C4-2B (cell line): ENCODE results near the gene IFFO2.

Experiments used
- H3K27ac ChIP-seq: fragments of 450-650 bp; 2 replicates; pipeline ENCODE4 v1.5.1; 2017
- ZFX ChIP-seq: fragments of 450-650 bp; IDR thresholded peaks from 2 replicates; pipeline ENCODE4 v1.6.1; 2017
- TF ChIP-seq, protein P1 (sequence below): fragments of 450-650 bp; conservative IDR thresholded peaks from 2 replicates; pipeline ENCODE4 v1.5.1; 2017; ENCODE audit warnings: mild to moderate bottlenecking

Gene IFFO2

DNA sequence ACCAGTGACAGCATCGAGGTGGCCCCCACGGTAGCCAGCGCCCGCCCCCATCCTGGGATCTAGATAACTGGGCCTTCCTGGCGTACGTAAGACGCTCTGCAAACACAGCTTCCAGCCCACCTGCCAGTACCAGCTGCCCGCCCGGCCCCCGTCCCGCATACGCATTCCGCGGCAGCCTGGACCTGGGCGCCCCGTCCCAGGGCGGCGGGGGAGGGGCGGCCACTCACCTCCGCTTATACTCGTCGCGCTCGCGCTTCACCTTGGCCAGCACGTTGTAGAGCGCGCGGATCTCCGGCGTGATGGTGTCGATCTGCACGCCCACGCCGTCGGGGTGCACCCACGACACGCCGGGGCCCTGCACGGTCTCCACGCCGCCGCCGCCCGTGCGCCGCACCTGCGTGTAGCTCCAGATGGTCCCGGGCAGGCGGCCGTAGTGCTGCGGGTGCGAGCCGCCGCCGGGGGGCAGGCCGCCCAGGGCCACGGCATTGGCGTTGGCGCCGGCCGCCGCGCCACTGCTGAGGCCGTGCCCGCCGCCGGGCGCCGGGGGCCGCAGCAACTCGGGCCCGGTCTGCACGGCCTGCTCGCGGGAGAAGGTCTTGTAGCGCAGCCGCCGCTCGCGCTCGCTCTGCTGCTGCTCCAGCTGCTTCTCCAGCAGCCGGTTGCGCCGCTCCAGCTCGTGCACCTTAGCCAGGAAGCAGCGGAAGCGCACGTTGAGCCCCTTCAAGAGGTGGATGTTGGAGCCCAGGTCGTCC, 859 bp downstream of the IFFO2 start:
- peak overlapping the region; percentile 53 for H3K27ac ChIP-seq
- TF ChIP-seq ZFX, result peak; percentile 68
- TF ChIP-seq, protein P1, sequence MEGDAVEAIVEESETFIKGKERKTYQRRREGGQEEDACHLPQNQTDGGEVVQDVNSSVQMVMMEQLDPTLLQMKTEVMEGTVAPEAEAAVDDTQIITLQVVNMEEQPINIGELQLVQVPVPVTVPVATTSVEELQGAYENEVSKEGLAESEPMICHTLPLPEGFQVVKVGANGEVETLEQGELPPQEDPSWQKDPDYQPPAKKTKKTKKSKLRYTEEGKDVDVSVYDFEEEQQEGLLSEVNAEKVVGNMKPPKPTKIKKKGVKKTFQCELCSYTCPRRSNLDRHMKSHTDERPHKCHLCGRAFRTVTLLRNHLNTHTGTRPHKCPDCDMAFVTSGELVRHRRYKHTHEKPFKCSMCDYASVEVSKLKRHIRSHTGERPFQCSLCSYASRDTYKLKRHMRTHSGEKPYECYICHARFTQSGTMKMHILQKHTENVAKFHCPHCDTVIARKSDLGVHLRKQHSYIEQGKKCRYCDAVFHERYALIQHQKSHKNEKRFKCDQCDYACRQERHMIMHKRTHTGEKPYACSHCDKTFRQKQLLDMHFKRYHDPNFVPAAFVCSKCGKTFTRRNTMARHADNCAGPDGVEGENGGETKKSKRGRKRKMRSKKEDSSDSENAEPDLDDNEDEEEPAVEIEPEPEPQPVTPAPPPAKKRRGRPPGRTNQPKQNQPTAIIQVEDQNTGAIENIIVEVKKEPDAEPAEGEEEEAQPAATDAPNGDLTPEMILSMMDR, result peak; percentile 14

DNA sequence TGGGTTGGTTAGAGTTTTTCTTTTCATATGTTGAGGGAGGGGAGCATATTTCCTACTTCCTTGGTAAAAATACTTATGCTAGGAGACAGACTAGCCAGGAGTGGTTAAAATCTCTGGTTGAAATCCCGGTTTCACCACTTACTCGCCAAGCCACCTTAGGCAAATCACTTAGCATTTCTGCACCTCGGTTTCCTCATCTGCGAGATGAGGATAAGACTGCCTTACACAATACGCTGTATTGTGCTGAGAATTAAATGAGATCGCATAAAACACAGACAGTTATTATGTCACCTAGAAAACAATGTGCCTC, 1.4 kb downstream of the IFFO2 start:
- TF ChIP-seq, protein P1, result no peak
- no peak for TF ChIP-seq ZFX

DNA sequence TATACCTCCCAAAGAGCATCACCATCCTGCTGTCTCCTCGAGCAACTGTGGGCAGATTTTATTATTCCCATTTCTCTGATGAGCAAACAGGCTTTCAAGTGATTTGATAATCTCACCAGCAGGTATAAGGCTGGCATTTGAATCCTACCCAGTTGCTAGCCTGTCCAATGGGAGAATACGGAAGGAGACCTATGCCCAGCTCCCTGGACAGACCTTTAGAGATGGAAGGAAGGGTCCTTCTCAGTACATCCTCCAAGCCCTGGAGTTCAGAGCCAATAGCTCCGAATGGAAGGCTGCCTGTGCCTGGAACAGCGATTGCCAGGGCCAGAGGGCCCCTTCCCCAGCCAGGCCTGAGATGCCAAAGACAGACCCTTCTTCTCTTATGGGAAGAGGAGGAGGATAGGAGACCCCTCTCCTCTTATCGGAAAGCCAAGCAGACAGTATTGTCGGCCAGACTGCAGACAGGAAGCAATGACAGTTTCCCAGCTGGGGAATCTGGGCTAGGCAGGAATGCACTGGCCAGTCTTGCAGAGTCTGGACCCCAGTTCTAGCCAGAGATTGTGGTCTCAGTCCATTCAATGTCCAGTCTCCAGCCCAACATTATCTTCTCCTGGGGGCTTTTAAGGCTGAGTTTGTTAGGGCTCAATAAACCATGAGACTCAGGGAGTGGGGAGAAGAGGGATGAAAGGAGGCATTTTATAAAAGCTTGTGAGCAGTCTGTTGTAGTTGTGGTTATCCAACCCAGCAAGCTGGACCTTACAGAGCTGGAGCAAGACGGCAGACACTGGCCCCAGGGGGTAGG, 2.0 kb downstream of the IFFO2 start:
- TF ChIP-seq, protein P1, result no peak
- TF ChIP-seq ZFX, result no peak
- no peak overlapping the region for H3K27ac ChIP-seq

More for the DNA sequence above, 1.4 kb downstream of the IFFO2 start:
- peak overlapping the region; percentile 53; the same call in 1 of the 2 replicates for H3K27ac ChIP-seq

DNA sequence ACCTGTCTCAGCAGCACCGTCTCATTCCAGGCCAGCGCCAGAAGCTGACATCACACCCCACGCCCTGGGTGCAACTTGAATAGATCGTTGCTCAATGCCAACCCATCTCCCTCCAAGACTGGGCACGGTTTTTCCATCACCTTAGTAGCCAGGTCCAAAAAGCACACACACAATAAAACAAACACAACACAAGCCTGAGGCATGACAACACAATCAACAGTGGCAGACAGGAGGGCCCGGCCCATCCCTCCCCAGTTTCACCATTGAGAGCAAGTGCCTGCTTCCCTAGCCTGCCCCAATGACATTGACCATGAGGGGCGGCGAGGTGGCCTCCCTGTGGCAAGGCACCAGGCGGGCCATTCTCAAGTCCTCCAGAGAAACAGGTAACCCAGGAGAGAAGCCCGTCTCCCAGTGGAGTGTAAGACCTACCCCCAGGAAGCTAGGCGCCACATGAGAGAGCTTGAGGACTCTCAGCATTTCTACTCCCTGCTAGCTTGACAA, 2.7 kb downstream of the IFFO2 start:
- H3K27ac ChIP-seq, result no peak overlapping the region
- TF ChIP-seq ZFX, result no peak
- TF ChIP-seq, protein P1, result no peak

DNA sequence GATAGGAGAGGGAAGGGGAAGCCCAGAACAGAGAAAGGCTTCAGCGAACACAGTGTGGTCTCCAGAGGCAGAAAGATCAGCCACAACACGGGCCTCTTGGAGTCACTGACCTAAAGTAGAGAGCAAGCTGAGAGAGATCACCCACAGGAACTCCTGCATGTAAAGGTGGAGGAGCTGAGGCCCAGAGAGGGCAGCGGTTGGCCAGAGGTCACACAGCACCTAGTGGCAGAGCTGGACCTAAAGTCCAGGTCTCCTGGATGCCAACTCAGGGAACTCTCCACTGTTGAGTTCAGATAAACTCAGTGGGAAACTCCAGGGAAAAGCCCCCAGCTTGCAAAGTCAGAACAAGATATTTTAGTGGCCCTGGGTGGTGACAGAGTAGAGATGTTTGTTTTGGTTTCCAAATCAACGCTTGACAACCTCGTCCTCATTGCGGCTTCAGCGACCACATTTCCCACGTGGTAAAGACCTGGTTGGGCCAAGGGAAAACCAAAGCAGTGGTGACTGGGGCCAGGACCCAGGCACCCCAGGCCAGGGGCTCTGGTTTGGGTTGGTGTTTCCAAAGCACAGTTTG, 4.6 kb downstream of the IFFO2 start:
- H3K27ac ChIP-seq, result no peak overlapping the region
- TF ChIP-seq ZFX, result no peak
- TF ChIP-seq, protein P1, result no peak

DNA sequence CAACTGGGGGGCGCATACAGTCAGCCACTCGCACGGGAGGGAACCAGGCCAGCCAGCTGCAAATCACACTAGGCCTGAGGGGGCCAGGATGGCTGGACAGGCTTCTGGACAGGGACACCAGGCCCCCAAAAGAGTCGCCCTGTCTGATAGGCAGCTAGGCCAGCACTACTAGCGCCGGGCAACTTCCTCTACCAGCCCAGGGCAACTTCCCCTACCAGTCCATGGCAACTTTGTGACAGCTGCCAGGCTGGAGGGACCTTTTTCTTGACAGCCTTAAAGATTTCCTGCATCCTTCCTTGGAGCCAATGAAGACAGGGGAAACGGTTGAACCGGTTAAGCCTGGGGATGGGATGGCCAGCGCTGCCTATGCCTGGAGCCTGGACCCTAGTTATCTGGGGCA, 5.1 kb downstream of the IFFO2 start:
- no peak overlapping the region for H3K27ac ChIP-seq
- TF ChIP-seq ZFX, result no peak
- TF ChIP-seq, protein P1, result no peak
